ENCODE data around the gene SLX9. TPM values are rescaled to one million over a fixed set of nuclear protein-coding genes. Genes with fewer than 3 reads are reported as not detected.

SLX9 gene
- total RNA-seq, 1 donor from 2014 or later, result 31.8 TPM

DNA sequence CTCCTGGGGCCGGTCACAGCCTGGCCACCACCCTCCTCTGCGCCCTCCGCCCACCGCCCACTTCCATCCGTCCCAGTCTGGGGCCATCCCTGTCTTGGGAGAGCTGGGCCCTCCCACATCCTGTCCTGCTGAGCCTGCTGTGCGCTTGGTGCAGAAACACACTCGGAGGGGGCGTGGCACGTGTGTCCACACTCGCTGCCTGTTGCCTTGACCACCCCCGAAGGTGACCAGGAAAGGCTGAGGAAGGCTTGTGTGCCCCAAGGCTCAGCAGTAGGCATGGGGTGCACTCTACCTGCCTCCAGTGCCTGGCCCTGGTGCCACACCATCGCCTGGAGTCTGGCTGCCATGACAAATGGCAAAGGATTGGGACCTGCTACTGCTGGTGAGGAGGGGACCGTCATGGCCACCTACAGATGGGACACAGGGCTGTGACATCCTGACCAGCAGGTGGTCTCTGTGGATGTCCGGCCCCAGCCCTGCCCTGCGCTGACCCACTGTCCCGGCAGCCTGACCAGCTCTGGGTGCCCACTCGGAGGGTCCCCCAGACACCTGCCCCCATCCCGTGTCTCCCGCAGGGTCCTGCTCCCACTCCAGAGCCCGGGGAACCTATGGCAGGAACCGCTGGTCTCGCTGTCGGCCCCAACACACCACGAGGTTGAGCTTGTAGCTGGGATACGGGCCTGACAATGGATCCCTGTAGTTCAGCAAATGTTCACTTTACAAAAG lies 43.1 kb upstream of the SLX9 start:
- DNase-seq (ENCODE audit: low spot score in 2 of 2, unreplicated experiment in 2 of 2), result no peak
- H3K27me3 Mint-ChIP-seq (ENCODE audit: low read depth), result peaks cover 15% of the 10 kb centered on the region
- no peaks in the 10 kb centered on the region for H3K36me3 Mint-ChIP-seq
- TF ChIP-seq, protein P1, sequence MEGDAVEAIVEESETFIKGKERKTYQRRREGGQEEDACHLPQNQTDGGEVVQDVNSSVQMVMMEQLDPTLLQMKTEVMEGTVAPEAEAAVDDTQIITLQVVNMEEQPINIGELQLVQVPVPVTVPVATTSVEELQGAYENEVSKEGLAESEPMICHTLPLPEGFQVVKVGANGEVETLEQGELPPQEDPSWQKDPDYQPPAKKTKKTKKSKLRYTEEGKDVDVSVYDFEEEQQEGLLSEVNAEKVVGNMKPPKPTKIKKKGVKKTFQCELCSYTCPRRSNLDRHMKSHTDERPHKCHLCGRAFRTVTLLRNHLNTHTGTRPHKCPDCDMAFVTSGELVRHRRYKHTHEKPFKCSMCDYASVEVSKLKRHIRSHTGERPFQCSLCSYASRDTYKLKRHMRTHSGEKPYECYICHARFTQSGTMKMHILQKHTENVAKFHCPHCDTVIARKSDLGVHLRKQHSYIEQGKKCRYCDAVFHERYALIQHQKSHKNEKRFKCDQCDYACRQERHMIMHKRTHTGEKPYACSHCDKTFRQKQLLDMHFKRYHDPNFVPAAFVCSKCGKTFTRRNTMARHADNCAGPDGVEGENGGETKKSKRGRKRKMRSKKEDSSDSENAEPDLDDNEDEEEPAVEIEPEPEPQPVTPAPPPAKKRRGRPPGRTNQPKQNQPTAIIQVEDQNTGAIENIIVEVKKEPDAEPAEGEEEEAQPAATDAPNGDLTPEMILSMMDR (IDR thresholded peaks at IDR 0.05; ENCODE audit: unreplicated experiment), result no peak
- H3K4me3 Mint-ChIP-seq, result no peak overlapping the region
- H3K4me1 Mint-ChIP-seq, result peaks cover 3% of the 10 kb centered on the region
- no peak overlapping the region for H3K27ac Mint-ChIP-seq
- H3K9me3 Mint-ChIP-seq, result no peaks in the 10 kb centered on the region

DNA sequence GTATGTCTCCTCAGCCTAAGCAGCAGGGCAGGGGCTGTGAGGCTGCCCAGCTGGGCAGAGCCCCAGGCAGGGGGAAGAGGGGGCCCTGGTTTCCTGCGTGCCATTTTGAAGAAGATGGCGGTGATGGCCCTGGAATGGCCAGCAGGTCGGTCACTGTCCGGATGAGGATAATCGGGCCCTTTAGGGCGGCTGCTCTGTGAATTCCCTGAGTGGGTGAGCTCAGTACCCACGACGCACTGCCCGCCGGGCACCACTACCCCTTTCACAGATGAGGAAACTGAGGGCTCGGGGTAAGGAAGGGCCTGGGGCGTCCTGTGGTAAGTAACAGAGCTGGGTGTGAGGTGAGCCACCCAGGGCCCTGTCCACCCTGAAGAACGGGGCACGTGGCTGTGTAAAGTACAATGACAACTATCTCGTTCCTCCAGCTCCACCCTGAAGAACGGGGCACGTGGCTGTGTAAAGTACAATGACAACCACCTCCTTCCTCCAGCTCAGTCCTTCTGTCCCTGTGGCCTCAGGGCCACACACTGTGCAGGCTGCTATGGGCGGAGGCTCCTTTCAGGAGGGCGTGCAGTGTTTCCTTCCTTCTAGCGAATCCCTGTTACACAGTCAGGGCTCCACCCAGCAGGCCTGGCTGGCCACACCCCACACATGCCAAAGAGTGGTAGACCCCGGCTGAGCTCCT lies 42.4 kb upstream of the SLX9 start:
- Mint-ChIP-seq H3K36me3 (no peaks in the 10 kb centered on the region), H3K4me3 (no peak overlapping the region), H3K27ac (no peak overlapping the region), H3K4me1 (peaks cover 3% of the 10 kb centered on the region), H3K27me3 (ENCODE audit: low read depth) (peaks cover 11% of the 10 kb centered on the region), H3K9me3 (no peaks in the 10 kb centered on the region)
- TF ChIP-seq, protein P1 (IDR thresholded peaks at IDR 0.05; ENCODE audit: unreplicated experiment), result no peak
- no peak for DNase-seq (ENCODE audit: low spot score in 2 of 2, unreplicated experiment in 2 of 2)

DNA sequence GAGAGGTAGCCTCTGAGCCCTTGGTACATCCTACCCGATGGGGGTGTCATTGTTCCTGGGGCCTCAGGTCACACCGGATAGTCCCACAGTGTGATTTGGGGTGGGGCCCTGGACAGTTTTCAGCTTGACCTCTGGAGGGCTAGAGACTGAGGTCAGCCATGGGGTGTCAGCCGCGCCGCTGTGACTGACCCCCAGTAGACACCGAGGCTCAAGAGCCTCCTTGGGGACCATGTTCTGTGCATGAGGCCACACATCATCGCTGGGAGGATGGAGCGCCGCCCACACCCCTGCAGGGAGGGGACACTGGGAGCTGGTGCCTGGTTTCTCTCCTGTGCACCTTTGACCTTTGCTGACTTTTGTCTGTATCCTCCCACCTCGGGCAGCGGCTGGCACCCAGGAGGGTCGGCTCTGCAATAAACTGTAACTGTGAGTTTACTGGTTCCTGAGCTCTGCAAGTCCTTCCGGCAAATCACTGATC lies 41.8 kb upstream of the SLX9 start:
- H3K4me3 Mint-ChIP-seq, result no peak overlapping the region
- peaks cover 11% of the 10 kb centered on the region for H3K27me3 Mint-ChIP-seq (ENCODE audit: low read depth)
- no peak overlapping the region for H3K27ac Mint-ChIP-seq
- H3K36me3 Mint-ChIP-seq, result no peaks in the 10 kb centered on the region
- H3K9me3 Mint-ChIP-seq, result no peaks in the 10 kb centered on the region
- TF ChIP-seq, protein P1 (IDR thresholded peaks at IDR 0.05; ENCODE audit: unreplicated experiment), result no peak
- DNase-seq (ENCODE audit: low spot score in 2 of 2, unreplicated experiment in 2 of 2), result no peak
- H3K4me1 Mint-ChIP-seq, result peaks cover 3% of the 10 kb centered on the region

DNA sequence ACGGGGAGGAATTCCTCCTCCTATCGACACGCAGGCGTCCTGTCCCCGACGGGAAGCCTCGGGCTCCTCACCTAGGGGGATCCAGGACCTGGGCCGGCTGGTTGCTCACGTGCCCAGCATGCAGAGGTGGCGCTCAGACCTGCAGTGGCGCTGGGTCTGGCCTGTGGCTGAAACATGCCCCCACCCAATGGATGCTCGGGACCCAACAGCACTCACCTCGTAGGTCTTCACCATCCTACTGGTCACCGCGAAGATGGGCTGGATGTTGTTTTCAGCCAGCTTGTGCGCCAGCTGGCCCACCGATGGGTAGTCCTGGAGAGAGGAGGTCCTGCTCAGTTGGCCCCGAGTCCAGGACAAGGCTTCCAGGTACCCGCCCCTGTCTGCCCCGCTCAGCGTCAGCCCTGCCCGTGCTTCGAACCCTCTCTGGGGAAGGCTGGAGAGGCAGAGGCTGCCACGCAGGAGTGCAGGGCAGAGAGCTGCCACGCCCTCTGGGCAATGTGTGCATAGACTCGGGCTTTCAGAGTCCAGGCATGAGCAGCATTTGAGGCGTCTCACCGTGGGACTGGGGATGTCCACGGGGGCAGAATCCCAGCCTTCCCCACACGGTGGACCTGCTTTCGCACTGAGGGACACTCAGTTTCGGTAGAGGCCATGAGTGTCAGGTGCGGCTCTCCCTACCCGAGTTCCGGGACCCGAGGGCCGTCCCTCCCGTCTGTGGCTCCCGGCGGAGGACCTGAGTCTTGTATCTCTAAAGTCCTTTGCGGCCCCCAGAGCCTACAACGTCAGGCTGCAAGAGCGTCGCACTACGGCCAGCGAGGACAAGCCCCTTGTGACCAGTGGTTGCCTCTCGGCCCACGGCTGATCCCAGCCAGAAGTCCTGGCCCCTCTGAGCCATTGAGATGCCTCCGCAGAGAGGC lies 40.7 kb upstream of the SLX9 start:
- no peak overlapping the region for H3K4me3 Mint-ChIP-seq
- H3K27me3 Mint-ChIP-seq (ENCODE audit: low read depth), result peaks cover 4% of the 10 kb centered on the region
- no peak overlapping the region for H3K27ac Mint-ChIP-seq
- H3K9me3 Mint-ChIP-seq, result no peaks in the 10 kb centered on the region
- TF ChIP-seq, protein P1 (IDR thresholded peaks at IDR 0.05; ENCODE audit: unreplicated experiment), result no peak
- no peaks in the 10 kb centered on the region for H3K36me3 Mint-ChIP-seq
- DNase-seq (ENCODE audit: low spot score in 2 of 2, unreplicated experiment in 2 of 2), result peak in 1 of 2 experiments; percentile 20
- H3K4me1 Mint-ChIP-seq, result peaks cover 3% of the 10 kb centered on the region

DNA sequence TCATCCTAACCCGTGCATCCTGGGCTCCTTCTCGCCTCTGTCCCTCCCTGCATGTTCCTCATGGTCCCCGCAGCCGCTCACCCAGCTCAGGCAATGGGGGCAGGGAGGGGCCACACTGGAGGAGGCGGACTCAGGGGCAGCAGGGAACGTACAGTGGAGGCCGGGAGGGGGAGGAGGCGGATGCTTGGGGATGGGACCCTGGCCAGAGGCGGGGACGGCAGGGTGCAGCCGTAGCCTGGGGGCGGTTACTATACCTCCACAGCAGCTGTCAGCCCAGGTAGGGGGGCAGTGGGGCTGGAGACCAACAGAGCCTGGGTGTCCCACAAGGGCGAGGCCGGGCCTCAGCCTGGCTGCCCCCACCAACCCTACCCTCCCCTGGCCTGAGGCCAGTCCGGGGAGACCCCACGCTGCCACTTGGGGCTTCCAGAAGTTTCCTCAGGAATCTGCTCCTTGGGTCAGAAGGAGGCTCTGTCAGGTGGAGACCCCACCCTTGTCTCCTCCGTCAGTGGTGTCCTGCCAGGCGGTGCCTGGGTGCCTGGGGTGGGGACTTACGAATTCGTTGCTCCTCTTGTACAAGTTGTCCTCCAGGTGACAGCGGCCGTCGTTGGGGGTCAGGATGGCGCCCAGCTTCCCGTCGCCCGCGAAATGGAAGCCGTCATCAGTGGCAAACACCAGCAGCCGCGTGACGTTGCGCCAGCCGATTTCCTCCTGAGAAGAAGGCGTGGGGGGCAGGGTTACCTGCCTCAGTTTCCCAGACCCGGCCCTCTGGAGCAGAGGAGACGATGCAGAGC lies 39.9 kb upstream of the SLX9 start:
- peak in 1 of 2 experiments; percentile 15 for DNase-seq (ENCODE audit: low spot score in 2 of 2, unreplicated experiment in 2 of 2)
- Mint-ChIP-seq H3K27me3 (ENCODE audit: low read depth) (peaks cover 4% of the 10 kb centered on the region), H3K36me3 (no peaks in the 10 kb centered on the region), H3K4me1 (peaks cover 3% of the 10 kb centered on the region), H3K4me3 (no peak overlapping the region), H3K27ac (no peak overlapping the region), H3K9me3 (no peaks in the 10 kb centered on the region)
- TF ChIP-seq, protein P1 (IDR thresholded peaks at IDR 0.05; ENCODE audit: unreplicated experiment), result no peak
